Measurements from ENCODE around the gene NUDT19.

DNA sequence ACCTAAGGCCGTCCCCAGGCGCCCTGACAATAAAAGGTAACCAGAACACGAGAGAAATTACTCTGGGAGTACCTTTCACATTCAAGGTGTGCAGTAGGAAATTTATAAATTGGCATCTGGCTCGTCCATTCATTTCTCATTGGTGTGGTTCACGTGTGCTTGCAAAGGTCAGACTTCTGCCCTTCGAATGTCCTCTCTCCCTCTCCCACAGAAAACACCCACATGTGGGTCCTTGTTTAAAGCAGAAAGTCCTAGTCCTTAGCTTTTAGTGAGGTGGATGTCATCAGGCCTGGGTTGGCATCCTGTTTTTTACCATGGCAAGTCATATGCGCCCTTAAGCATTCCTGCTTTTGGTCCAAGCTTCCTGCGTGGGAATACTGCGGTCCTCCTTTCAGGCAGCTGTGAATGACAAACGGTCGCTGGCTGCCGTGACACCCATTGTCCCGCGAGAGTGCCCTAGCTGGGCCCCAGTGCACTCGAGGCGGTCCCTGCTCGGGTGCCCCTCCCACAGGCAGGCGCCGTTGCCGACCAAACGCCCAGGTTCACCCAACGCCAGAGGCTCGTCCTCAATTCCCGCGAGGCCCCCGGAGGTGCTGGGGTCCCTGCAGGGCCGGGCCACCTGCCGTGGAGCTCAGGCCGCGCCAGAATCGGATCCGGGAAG is at the start of gene NUDT19:
- TF ChIP-seq, protein P1, sequence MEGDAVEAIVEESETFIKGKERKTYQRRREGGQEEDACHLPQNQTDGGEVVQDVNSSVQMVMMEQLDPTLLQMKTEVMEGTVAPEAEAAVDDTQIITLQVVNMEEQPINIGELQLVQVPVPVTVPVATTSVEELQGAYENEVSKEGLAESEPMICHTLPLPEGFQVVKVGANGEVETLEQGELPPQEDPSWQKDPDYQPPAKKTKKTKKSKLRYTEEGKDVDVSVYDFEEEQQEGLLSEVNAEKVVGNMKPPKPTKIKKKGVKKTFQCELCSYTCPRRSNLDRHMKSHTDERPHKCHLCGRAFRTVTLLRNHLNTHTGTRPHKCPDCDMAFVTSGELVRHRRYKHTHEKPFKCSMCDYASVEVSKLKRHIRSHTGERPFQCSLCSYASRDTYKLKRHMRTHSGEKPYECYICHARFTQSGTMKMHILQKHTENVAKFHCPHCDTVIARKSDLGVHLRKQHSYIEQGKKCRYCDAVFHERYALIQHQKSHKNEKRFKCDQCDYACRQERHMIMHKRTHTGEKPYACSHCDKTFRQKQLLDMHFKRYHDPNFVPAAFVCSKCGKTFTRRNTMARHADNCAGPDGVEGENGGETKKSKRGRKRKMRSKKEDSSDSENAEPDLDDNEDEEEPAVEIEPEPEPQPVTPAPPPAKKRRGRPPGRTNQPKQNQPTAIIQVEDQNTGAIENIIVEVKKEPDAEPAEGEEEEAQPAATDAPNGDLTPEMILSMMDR (conservative IDR thresholded peaks at IDR 0.05) = no peak
- TF ChIP-seq EZH2 (IDR thresholded peaks at IDR 0.05; ENCODE audit: low read depth) = no peak
